Brain microvascular endothelial cell (primary cell): ENCODE results near the gene IGF2R.
"Not testable (repeated sequence)": the region's sequence is repeated elsewhere in the genome, so short reads cannot be mapped to it uniquely, and the experiment has no call there.

Experiments used
- DNase-seq: peaks from one replicate; pipeline ENCODE4 v3.0.0-alpha.2; 2020
- H3K27ac ChIP-seq: fragments of 250-450 bp; sonication (Bioruptor Pico); 2 replicates; pipeline ENCODE4 v1.5.1; 2020; ENCODE audit warnings: mild to moderate bottlenecking, moderate library complexity
- H3K27me3 ChIP-seq: fragments of 250-450 bp; sonication (Bioruptor Pico); replicated peaks from 2 replicates; pipeline ENCODE4 v1.5.1; 2020; ENCODE audit warnings: mild to moderate bottlenecking
- H3K36me3 ChIP-seq: fragments of 250-450 bp; sonication (Bioruptor Pico); replicated peaks from 2 replicates; pipeline ENCODE4 v1.5.1; 2020; ENCODE audit warnings: mild to moderate bottlenecking
- H3K4me3 ChIP-seq: 2 replicates; pipeline ENCODE4 v1.5.1; 2011; ENCODE audit warnings: low read depth, mild to moderate bottlenecking, control low read depth, low read length, moderate library complexity
- in situ Hi-C: cut with HindIII; loops from 2 replicates; pipeline ENCODE4 v1.10.0; 2017; ENCODE audit warnings: low sequenced_read_pairs, low pct_ligation_motif_present
- TF ChIP-seq, protein P1 (sequence below): IDR thresholded peaks from 2 replicates; pipeline ENCODE4 v1.5.1; 2011; ENCODE audit warnings: low read depth, mild to moderate bottlenecking, moderate library complexity, low read length, control low read depth, inconsistent platforms; ENCODE audit errors: missing control alignments

The IGF2R gene

DNA sequence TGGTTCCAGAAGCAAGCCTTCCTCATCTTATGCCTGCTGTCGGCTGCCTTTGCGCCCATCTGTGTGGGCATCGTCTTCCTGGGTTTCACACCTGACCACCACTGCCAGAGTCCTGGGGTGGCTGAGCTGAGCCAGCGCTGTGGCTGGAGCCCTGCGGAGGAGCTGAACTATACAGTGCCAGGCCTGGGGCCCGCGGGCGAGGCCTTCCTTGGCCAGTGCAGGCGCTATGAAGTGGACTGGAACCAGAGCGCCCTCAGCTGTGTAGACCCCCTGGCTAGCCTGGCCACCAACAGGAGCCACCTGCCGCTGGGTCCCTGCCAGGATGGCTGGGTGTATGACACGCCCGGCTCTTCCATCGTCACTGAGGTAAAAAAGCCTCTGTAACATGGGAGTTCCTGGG is 153.1 kb downstream of the IGF2R start:
- Histone ChIP-seq H3K27me3 (no peaks in the 10 kb centered on the region), H3K4me3 (no peak overlapping the region), H3K27ac (no peak overlapping the region), H3K36me3 (no peaks in the 10 kb centered on the region)
- DNase-seq = no peak
- TF ChIP-seq, protein P1, sequence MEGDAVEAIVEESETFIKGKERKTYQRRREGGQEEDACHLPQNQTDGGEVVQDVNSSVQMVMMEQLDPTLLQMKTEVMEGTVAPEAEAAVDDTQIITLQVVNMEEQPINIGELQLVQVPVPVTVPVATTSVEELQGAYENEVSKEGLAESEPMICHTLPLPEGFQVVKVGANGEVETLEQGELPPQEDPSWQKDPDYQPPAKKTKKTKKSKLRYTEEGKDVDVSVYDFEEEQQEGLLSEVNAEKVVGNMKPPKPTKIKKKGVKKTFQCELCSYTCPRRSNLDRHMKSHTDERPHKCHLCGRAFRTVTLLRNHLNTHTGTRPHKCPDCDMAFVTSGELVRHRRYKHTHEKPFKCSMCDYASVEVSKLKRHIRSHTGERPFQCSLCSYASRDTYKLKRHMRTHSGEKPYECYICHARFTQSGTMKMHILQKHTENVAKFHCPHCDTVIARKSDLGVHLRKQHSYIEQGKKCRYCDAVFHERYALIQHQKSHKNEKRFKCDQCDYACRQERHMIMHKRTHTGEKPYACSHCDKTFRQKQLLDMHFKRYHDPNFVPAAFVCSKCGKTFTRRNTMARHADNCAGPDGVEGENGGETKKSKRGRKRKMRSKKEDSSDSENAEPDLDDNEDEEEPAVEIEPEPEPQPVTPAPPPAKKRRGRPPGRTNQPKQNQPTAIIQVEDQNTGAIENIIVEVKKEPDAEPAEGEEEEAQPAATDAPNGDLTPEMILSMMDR = no peak
- in situ Hi-C loops = no loop called here

DNA sequence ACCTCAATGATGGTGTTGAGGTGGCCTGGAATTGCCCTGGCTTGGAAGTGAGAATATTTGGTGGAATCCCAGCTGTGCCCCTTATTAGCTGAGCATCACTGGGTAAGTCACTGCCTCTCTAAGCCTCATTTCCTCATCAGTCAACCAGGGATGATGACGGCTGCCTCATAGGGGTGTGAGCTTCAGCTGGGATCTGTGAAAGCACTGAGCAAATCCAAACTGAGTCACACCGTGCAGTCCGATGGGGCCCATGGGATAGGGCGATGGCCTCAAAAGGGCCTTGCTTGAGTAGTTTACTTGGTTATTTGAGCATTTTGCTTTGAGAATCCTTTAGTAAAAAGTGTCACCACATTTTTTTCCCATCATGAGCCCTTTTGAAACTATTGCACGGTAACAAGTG is 153.9 kb downstream of the IGF2R start:
- Histone ChIP-seq H3K4me3 (no peak overlapping the region), H3K36me3 (no peaks in the 10 kb centered on the region), H3K27me3 (no peaks in the 10 kb centered on the region), H3K27ac (no peak overlapping the region)
- no peak for DNase-seq
- TF ChIP-seq, protein P1 = no peak
- in situ Hi-C loops = no loop called here

DNA sequence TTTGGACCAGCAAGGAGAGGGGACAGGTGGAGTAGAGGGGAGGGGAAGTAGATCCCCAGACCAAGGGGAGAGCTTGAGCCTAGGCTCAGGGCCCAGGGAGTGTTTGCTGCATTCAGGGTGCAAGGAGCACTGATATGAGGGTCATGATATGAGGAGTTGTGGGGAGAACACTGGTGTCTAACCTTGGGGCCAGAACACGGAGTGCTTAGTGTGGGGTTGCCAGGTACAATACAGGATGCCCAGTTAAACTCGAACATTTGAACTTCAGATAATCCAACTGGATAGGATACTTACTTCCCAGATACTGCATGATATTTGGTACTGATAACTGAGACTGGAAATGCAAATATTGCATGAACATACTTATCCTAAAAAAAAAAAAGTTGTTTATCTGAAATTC is 155.1 kb downstream of the IGF2R start:
- H3K27ac ChIP-seq = no peak overlapping the region
- H3K27me3 ChIP-seq = no peaks in the 10 kb centered on the region
- no peak for DNase-seq
- TF ChIP-seq, protein P1 = no peak
- H3K4me3 ChIP-seq = no peak overlapping the region
- in situ Hi-C loops = no loop called here
- H3K36me3 ChIP-seq = no peaks in the 10 kb centered on the region

DNA sequence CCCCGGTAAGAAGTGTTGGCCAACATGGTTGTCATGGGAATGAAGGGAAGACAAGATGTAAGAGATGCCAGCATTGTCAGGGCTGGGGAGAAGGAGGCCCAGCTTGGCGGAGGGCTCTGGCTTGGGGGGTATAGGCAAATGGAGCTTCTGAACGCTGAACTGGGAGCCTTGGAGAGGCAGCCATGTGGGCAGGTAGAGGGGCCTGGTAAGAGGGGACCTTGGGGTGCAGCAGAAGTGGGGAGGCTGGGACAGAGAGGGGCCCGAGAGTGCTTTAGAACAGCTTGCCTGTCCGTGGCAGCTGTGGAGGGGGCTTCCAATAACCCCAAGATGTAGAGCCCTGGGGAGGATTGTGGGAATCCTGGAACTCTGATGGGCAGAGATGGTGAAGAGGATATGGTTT is 155.7 kb downstream of the IGF2R start:
- no peak overlapping the region for H3K4me3 ChIP-seq
- DNase-seq = no peak
- no peaks in the 10 kb centered on the region for H3K36me3 ChIP-seq
- TF ChIP-seq, protein P1 = no peak
- in situ Hi-C loops = no loop called here
- no peak overlapping the region for H3K27ac ChIP-seq
- no peaks in the 10 kb centered on the region for H3K27me3 ChIP-seq

DNA sequence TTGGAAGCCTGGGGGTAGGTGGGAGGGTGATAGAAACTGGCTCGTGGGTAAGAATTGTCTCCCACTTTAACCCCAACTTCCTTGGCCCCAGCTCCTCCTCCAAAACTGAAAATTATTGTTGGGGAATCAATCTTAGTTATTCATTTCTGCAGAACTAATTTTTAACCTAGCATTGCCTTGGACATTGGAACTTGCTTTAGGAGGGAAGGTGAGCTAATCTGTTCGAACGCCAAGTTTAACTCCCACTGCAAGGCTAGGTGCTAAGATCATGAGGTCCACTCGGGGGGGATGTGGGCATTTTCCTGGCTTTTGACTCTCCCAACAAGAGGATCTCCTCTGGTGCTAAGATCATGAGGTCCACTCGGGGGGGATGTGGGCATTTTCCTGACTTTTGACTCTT is 156.2 kb downstream of the IGF2R start:
- H3K27me3 ChIP-seq, H3K27ac ChIP-seq, in situ Hi-C loops, DNase-seq, H3K4me3 ChIP-seq, H3K36me3 ChIP-seq: not testable (repeated sequence)

DNA sequence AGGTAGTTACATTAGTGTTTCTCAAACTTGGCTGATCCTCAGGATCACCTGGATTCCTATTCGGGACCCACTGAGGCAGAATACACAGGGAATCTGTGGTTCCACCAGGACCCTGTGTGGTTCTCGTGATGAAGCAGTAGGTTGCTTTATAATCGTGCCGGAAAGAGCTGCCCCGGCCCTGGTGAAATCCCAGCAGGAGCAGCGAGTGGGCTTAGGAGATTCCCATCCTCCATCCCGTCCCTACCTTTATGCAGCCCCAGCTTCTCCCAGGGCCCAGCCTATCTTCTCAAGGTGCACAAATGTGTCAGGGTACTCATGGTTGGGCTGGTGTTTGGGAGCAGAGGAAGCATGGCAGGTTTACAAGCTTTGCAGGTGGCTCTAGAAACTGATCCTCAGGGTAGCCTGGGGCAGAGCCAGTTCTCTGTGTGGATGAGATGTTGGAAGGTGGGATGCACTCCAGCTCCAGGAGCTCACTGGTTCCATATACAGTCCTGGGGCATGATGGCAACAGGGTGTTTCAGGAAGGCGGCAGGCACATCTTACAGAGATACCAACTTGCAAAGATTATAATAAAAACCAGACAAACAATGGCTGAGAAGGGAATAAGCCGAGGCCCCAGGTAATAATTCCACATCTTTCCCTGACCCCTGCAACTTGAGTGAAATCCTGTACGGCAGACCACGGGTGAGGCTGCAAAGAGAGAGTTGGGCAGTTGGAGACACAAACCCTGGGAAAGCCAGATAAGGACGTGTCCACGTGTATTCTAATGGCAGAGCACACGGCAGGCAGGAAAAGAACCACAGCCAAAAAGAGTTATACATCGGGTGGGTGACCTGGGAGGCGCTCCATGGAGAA is 158.6 kb downstream of the IGF2R start:
- TF ChIP-seq, protein P1 = no peak
- no peaks in the 10 kb centered on the region for H3K27me3 ChIP-seq
- H3K36me3 ChIP-seq = no peaks in the 10 kb centered on the region
- no peak overlapping the region for H3K27ac ChIP-seq
- in situ Hi-C loops = no loop called here
- H3K4me3 ChIP-seq = no peak overlapping the region
- no peak for DNase-seq
